HG03571 (cell line): ENCODE results near the gene INPP4A.

Source experiments
- ATAC-seq: cut with Tn5 transposase; IDR thresholded peaks from one replicate; pipeline ENCODE4 v1.9.1; 2021; ENCODE audit not compliant: unreplicated experiment

INPP4A gene

DNA sequence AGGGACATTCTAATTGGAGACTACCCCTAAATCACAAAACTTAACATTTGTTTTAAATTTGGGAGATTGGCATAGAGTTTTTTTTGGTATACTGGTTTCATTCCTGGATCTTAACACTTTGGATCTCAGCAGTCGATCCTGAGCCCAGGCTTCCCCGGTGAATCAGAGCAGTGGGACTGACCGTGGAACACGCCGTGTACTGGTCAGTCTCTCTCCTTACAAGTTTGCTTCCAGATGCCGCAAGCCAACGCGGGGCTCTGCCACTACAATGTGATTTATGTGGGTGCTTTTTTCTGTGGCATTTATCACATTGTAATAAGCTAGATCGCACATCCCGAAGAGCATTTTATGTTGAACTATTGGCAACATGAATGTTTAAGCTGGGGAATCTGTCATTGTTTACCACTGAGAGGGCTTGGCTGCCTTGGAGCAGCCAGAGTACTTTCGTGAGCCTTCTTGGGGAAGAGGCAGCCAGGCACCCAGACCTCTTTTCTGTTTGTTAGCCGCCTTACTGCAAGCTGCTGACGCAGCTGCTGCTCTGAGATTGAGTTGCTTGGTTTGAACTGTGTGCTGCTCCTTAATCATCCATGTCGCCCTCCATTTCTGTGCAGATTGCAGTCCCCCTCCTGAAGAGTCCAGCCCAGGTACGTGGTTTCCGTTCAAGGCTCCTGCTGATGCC lies 114.3 kb downstream of the INPP4A start:
- ATAC-seq = no peak

DNA sequence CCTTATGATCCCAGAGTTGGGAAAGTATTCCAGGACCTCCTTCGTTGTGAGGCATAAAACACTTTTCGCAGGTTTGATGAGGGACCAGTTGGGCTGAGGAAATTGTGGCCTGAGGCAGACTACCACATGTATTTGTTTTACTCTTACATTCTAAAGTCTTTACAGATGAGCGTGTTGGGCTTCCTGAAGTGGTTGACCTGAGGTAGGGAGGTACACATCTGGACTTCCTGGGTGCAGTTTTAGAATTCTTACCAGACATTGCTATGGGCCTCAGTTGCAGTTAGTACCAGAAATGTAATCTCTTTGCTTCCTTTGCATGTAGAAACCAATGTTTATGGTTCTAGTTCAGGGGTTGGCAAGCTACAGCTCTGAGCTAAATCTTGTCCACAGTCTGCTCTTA lies 114.9 kb downstream of the INPP4A start:
- ATAC-seq = no peak

GRCh38 chr2:98560256-98560771 lies 115.7 kb downstream of the INPP4A start:
- ATAC-seq = no peak

DNA sequence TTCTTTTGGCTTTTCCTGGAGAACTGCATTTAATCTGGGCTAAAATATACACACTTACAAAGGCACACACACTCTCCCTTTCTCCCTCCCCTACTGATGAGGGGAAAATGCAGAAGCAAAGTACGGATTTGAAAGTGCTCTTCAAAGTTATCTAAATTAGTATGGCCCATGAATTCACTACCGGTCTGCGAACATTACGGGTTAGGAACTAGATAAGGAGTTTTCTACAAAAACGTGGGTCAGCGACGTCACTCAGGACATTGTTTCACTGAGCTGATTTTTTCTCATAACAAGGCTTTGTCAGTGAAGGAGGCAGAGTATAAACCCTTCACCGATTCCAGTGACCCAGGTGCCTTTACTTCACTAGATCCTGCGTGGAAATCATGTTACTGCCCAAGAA lies 116.4 kb downstream of the INPP4A start:
- ATAC-seq = no peak

DNA sequence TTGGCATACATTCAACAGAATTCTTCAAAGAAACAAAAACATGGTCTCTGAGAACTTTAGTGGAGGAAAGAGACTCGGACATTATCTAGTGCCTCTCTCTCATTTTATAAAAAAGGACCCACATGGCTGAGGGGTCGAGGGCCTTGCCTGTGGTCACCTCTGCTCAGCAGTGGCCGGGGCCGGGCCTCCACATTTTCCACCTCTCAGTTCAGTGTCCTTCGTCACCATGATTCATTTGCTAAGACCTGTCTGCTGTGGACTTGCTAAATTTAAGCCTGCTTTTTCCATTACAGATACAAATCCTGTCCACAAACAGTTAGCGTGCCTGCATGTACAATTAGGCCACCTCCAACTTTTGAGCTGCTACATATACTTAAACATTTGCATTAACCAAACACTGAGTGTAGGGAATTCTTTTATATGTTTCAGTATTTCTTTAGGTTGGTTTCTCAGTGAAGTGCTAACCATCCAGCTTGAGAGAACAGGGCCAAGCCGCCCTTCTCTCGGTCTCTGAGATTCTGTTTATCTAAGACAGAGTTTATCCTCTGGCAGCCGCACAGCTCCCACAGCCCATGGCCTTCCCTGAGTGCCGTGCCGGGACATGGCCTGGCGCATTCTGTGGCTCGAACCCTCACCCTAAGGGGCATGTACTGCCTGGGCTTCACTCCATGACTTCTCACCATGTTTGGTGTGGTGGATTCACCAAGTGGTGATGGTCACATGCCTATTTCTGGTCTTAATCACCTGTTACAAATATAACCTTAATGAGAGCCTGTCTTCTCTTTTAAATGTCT lies 117.4 kb downstream of the INPP4A start:
- no peak for ATAC-seq

DNA sequence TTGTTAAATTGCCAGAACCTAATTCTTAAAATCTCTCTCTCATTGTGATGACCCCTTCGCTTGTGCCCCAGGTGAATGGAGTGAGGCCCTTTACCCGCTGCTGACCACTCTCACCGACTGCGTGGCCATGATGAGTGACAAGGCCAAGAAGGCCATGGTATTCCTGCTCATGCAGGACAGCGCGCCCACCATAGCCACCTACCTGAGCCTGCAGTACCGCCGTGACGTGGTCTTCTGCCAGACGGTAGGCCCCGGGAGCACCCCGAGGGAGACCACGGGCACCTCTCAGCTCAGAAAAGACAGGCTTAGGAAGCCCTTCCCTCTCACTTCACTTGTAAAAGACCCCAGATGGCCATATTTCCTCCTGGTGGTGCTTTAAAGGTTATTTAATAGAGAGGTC lies 118.7 kb downstream of the INPP4A start:
- no peak for ATAC-seq

- ATAC-seq = no peak
Observed at GRCh38 chr2:98564541-98565132, 120.0 kb downstream of the INPP4A start.

DNA sequence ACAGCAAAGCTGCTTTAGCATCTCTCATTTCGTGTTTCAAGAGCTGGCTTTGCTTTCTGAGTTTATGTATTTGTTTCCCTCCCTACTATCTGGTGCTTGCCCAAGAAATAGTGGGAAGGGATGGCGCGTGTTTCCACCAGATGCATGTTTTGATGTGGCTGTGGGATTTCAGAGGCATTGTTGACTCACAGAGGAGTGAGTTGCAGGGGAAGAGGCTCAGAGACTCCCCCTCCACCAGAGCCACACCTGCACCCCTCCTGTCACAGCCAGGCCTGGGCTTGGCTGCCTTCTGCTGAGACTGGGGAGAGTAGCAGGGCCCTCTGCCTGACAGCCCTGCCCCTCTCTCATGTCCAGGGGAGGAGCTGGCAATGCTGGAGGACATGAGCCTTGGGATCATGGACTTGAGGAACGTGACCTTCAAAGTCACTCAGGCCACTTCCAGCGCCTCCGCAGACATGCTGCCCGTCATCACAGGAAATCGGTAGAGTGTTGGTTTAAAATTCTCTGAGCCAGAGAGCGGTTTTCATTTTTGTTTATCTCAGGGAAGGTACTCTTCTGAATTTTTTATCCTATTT lies 120.7 kb downstream of the INPP4A start:
- no peak for ATAC-seq

GRCh38 chr2:98565941-98566340 lies 121.3 kb downstream of the INPP4A start:
- ATAC-seq = no peak

GRCh38 chr2:98568161-98568956 lies 123.7 kb downstream of the INPP4A start:
- no peak for ATAC-seq

- no peak for ATAC-seq
Observed at GRCh38 chr2:98569197-98569793, 124.6 kb downstream of the INPP4A start.

DNA sequence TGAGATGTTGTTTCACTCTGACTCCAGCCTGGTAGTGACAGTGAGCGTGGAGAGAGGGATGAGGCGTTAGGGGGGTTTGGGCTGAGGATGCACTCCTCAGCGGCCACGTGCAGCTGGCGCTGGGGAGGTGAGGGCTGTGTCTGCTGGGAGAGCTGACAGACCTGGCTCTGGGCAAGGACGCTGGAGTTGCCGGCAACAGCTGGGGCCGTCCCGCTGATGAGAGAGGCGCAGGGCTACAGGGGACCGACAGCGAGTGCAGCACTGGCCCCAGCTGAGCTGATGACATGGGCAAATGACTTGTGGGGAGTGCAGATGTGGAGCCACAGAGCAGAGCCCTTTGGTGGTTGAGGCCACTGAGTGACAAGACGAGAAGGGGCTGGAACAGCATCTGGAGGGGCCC lies 125.3 kb downstream of the INPP4A start:
- no peak for ATAC-seq

GRCh38 chr2:98570356-98570755 lies 125.7 kb downstream of the INPP4A start:
- ATAC-seq = no peak

- ATAC-seq = no peak
Observed at GRCh38 chr2:98571121-98571701, 126.6 kb downstream of the INPP4A start.

DNA sequence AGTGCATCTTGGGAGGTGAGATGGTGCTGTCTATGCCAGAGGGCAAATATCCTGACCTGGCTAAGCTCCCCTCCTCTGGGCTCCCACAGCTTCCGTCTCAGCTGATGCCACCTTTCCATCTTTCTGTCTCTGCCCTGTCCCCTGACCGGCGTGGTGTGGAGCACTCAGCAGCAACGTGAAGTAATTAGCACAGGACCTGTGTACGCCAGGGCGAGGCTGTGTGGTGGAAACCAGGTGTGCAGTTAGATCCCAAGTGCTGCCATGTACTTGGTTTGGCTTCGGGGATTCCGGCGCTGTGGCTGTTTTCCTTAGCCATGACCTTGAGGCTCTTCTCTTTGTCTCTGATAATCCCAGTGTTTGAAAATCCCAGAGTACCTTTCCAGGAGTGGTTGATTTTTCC lies 127.1 kb downstream of the INPP4A start:
- no peak for ATAC-seq

- ATAC-seq = no peak
Observed at GRCh38 chr2:98572211-98572610, 127.6 kb downstream of the INPP4A start.

- no peak for ATAC-seq
Observed at GRCh38 chr2:98572676-98573075, 128.0 kb downstream of the INPP4A start.

DNA sequence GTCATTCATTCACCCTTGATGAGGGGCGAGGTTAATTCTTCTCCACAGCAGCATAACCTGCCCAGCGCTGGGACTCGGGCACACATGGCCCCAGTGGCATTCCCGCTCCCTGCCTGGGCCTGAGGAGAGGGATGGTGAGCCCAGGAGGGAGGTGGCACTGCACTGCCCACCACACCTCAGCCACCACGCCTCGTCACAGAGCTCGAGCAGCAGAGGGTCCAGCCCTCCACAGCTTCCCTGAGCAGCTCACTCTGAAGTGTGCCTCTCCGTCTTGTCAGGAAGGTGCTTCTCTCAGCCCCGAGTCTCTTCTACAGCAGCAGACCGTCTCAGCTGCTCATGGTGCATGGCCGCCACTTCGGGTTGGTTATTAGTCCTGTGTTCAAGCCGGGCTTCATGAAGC lies 128.8 kb downstream of the INPP4A start:
- no peak for ATAC-seq

GRCh38 chr2:98576666-98577312 lies 132.1 kb downstream of the INPP4A start:
- ATAC-seq = no peak

DNA sequence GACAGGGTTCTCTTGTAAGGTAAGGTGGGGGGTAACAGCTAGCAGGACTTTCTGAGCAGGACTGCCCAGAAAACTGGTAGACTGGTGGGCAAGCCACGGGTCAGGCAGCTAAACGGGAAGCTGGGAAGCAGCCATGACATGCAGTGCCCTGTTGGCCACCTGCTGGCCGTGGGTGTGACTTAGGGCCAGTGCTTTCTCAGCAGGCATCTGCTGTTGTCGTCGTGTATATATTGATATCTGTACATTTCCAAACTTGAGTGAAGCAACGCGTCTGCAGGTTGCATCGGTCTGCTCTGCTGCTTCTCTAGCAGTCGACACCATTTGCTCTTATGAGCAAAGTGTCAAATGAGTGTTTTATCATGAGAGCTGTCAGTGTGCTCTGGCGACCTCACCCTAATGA lies 132.7 kb downstream of the INPP4A start:
- ATAC-seq = no peak
